IMR-90 (cell line): ENCODE measurements around the gene PRKCE.

ENCODE experiments used
- CTCF ChIP-seq: conservative IDR thresholded peaks from 2 replicates; pipeline ENCODE4 v1.5.1; 2012; ENCODE audit warnings: mild to moderate bottlenecking, low read depth, low read length, improper control_type of control experiment
- POLR2A ChIP-seq: IDR thresholded peaks from 2 replicates; pipeline ENCODE4 v1.6.1; 2012; ENCODE audit warnings: mild to moderate bottlenecking, low read depth, low read length
- RFX5 ChIP-seq: IDR thresholded peaks from 2 replicates; pipeline ENCODE4 v1.8.0; 2012; ENCODE audit warnings: low read depth, mild to moderate bottlenecking, low read length, moderate library complexity
- SMC3 ChIP-seq: fragments of 150-350 bp; IDR thresholded peaks from 2 replicates; pipeline ENCODE4 v1.6.1; 2016; ENCODE audit warnings: low read depth, mild to moderate bottlenecking, antibody characterized with exemption, low read length, moderate library complexity
- TF ChIP-seq, protein P1 (sequence below): fragments of 150-350 bp; IDR thresholded peaks from 2 replicates; pipeline ENCODE4 v1.6.1; 2017; ENCODE audit warnings: mild to moderate bottlenecking, antibody characterized with exemption, low read length, low read depth

DNA sequence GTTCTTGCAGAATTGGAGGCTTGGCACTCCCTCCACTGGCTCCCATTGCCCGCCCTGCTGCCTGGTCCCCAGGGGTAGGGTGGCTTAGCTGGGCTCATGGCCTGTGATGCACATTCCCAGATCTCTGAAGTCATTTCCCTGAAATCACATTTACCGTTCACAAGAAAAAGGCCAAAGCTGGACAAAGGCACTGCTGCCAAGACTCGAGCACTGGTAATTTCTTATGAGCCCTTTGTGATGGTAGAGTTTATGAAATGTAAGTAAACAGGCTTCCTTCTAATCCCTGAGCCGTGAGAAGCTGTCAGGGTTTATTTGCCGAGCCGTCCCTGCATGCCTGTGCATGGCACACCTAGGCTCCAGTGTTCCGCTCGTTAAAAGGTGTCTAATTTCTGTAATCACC is 398.6 kb downstream of the PRKCE start:
- TF ChIP-seq POLR2A (no peak), CTCF (no peak), SMC3 (no peak), RFX5 (no peak)
- TF ChIP-seq, protein P1, sequence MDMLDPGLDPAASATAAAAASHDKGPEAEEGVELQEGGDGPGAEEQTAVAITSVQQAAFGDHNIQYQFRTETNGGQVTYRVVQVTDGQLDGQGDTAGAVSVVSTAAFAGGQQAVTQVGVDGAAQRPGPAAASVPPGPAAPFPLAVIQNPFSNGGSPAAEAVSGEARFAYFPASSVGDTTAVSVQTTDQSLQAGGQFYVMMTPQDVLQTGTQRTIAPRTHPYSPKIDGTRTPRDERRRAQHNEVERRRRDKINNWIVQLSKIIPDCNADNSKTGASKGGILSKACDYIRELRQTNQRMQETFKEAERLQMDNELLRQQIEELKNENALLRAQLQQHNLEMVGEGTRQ, result no peak
